CD4-positive, alpha-beta T cell treated with Interleukin-21 for 1 hour (primary cell): ENCODE results near the gene CPN2.

ENCODE experiments used
- DNase-seq: peaks from one replicate; pipeline ENCODE4 v3.0.0-alpha.2; 2020

The CPN2 gene

DNA sequence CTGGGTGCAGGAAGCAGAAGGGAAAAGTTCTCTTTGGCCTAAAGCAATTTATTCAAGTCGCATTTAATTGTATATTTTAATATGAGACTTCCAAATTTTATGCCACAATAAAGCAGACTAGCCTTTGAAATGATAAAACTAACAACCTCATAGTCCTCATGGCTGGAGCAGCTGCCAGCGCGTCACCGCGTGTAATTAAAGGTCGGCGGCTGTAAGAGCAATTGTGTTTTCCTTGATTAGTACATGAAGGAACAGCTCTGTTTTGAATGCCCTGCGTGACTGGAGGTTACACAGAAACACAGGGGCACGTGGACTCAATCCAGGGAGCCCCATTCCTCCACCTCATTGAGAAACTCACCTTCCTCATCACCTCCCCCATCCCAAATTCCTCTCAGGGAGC lies 28.5 kb upstream of the CPN2 start:
- no peak for DNase-seq

DNA sequence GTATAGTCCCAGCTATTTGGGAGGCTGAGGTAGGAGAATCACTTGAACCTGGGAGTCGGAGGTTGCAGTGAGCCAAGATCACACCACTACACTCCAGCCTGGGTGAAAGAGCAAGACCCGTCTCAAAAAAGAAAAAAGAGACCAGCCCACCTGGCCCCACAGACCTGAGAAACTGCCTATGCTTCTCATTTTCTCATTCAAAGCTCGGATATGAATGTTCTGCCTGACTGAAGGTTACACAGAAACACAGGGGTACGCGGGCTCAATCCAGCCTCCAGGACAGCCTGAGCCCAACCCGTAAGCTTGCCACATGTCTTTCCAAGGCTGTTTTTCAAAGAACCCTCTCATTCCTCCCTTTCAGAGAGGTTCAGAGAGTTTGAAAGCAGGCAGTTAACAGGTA lies 28.1 kb upstream of the CPN2 start:
- no peak for DNase-seq

DNA sequence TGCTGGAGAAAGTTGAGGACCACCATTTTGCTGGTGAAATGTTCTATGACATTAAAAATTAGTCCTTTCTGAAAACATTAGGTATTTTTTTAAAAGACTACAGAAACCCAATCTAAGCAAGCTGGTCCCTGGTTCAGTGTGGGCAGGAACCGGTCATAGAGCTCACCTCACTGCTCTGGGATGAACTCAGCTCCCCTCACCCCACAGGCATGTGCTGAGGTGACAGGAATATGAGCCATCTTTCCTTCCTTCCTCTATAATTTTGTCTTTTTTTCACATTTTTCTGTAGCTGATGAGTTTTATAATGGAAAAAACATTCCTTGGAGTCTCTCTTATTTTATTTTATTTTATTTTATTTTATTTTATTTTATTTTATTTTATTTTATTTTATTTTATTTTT lies 26.6 kb upstream of the CPN2 start:
- DNase-seq = no peak

DNA sequence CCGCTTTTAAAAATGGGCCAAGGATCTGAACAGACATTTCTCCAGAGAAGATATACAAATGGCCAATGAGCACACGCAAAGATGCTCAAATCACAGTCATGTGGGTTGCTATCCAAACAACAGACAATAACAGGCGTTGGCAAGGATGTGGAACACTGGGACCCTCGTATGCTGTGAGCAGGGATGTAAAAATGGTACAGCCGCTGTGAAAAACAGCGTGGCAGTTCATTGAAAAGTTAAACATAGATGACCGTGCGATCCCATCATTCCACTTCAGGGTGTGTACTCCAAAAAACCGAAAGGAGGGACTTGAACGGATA lies 25.1 kb upstream of the CPN2 start:
- no peak for DNase-seq

DNA sequence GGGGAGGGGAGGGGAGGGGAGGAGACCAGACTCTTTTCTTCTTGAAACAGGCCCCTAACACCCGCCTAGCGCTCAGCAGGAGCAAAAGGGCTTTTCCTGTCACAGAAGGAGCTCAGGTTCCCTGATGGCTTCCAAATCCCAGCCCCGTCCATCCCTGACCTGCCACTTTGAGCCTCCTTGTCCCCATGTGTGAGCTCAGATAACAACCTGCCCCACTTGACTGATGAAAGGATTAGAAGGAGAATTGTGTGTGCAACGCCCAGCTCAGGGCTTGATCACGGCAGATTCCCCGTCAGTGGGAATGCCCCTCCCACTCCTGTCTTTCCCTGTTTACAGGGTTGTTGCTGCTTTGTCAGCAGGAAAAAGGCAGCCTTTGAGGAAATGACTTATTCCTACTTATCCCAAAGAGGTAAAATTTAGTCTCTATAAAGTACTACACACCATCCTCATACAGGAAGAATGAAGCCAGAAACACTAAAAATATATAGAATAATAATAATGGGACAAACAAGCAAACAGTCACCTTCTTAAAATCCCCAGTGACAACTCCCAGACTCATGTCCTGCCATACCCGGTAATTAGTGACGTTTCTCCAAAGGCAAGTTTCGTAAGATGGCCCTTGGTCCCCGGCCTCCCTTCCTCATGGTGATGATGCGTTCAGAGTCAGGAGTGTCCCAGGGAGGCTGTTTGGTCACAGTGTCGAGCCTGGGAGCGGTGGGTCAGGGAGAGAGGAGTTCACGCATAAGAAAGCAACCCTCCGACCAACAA lies 24.5 kb upstream of the CPN2 start:
- DNase-seq = no peak

DNA sequence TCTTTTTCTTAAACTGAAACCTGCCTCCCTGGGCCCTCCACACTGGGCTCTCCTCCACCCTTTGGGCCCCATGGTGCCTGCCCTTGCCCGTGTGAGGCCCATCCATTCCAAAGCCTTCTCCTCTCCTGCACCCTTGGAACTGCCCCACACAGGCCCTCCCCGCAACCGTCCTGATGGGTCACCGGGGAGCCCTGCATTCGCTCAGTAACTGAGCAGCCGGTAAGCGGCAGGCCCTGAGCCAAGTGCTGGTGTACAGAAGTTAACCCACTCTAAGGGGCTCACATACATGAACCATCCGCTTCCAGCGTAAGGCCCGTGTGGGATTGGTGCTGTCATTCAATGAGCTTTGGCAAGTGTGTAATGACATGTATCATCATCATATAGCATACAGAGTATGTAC lies 23.8 kb upstream of the CPN2 start:
- DNase-seq = no peak

DNA sequence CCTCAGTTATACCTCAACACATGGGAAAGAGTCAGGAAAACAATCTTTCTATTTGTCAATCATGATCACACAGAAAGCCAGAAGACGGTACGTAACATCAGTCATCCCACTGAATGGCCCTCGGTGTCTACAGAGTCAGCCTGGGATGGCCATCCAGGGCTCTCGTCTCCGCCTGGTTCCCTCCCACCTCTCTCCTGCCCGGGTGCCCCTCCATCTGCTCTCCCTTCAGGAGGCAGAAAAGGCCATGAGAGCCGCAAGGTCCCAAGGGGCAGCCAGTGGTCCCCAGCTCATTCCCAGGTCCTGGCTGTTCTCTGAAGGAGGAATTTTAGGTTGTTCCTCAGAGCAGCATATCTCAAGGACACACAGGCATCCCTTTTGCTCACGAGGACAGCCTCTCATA lies 22.8 kb upstream of the CPN2 start:
- DNase-seq = no peak

DNA sequence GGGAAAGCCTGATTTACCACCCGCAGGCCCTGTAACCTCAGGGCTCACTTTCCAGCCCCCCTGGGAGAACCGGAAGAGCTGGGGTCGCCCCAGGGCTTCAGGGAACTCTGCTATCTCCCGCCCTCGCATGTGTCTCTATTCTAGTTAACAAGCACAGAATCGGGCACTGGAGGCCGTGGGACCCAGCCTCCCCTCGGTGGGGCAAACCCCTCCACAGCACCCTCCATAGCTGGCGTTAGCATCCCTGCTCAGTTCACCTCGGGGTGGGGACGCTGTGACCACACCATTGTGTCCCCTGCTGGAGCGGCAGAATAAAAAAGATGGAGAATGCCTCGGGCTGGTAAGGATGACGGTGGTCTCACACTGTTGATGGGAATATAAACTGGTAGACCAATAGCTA lies 21.9 kb upstream of the CPN2 start:
- DNase-seq = no peak

DNA sequence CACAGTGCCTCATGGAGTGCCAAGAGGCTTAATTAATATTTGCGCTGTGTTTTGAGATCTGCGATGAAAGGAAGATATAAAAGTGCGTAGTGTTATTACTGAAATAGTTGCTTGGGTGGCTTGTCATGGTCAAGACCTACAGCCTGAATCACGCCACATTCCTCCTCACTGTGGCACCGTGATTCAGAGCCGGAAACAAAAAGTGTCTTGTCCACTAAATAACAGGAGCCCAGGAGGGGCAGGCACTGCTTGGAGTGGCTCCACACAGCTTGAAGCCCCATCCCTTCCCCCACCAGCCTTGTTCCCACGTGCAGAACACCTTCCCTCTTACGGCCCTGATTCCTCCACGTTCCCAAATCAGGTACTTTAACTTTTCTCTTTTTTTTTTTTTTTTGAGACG lies 19.6 kb upstream of the CPN2 start:
- no peak for DNase-seq

DNA sequence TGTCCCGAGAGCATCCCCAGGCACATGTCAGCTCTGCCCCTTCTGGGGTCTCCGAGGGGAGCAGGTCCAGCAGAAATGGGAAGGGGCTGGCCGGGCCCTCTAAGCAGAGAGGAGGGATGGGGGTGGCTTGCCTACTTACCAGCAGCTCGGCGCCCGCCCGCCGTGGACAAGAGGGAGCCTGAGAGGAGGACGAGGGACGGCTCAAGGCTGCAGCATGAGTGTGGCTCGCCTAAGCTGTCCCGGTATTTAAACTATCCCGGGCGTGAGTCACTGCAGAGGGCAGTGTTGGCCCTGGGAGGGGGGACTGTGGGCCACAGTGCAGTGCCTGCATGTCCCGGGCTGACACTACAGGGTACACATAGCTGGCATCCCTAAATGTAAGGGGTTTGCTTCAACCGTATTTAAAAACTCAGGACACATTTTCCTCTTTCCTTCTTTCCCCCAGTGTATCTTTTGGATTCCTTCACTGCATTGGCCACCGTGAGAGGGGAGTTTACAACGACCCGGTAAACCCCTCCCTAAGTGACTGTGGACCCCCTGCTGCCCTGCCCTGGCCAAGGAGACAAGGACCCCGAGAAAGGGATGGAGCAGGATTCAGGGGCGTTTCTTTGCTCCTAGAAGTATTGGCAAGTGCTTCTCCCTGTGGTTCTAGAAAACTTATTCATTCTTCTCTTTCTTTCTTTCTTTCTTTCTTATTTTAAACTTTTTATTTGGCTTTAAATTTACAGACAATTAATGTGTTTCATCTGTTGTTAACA lies 18.6 kb upstream of the CPN2 start, which contains the start of gene LRRC15:
Gene LRRC15 (minus strand): TSS at position 222 of the 758 bp plus-strand sequence. CDS start 8,700 bp downstream, outside the sequence.
- DNase-seq = no peak

DNA sequence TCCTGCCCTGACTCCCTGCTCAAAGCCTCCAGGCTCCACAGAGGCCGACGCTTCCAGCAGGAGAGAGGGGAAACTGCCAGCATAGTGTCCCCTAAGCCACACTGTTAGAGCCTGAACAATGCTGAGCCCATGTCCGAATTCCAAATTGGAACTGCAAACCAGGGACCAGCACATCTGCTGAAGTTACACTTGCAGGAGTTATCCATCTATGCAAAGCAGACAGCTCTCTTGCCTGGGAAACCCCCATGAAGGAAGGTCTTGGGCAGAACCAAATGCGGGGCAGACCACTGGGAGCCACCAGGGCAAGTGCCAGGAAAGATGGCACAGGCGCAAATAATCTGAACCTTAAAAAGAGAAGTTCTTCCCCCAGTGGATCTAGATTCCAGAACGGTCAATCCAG lies 17.8 kb upstream of the CPN2 start:
- no peak for DNase-seq

DNA sequence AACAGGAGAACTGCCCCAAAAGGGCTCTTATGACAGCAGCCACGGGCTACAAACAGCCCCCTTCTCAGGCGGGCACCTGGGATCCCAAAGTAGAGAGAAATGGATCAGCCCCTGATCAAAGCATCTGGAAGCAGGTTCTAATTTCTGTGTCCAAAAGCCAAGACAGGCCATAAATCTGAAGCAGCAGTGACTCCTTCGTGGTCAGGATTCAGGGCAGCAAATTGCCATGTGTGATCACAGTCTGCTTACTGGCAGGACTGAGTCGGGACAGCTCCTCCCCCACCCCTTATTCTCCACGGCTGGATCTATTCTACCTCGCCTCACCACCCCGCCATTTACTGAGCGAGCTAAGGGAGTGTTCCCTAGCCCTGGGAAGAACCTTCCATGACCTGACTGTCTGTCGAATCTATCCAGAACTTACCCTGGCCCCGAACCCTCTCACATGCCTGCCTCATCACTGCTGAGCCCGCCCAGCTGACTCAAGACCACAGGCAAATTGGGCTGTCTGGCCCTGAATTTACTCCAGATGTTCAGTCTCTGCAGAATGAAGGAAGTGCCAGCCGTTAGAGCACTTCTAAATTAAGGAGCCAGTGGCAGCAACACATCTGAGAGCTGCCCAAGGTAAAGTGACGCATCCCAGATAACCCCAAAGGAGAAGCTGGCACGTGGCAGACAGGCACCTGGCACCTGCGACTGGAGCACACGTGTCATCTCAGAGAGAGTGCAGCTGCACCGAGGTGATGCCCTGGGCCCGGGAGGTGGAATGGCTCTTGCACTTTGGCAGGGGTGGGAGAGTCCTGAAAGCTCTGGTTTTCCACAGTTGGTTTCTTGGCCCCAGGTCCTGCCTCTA lies 17.1 kb upstream of the CPN2 start:
- no peak for DNase-seq

DNA sequence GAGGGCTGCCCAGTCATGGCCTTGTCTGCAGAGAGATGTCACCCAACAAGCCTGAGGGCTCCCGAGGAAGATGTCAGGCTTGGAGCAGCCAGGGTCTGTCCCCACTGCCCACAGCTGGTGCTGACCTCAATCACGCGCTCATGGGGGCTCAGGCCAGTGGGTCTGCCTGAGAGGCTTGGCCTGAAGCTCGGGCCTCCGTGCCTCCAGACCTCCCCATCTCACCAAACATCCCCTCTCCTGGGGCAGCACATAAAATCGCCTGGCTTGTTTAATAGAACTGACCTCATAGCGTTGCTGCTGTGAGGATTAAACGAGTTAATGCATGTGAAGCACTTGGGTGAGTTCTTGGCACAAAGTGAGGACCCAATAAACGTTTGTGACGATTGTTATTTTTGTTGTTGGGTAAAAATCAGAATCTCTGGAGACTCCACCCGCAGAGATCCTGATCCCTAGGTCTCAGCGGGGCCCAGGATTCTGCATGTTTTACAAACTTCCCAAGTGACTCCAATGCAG lies 14.9 kb upstream of the CPN2 start:
- DNase-seq = no peak

DNA sequence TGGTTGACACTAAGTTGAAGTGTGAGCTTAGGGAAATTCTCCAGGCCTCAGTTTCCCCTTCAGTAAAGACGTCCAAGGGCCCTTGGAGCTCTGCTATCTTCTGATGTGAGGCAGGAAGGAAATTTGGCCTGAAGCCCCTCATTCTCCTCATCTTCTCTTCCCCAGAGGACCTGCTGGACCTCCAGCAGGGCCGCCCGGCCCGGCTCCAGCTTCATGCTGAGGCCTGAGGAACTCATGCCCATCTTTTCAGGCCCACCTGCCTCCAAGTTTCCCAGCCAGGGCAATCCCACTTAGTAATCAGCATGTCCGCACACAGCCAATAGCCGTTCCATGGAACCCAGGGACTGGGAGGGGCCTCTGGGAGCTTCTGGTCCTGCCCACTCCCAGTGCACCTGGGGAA lies 14.4 kb upstream of the CPN2 start:
- DNase-seq = no peak

DNA sequence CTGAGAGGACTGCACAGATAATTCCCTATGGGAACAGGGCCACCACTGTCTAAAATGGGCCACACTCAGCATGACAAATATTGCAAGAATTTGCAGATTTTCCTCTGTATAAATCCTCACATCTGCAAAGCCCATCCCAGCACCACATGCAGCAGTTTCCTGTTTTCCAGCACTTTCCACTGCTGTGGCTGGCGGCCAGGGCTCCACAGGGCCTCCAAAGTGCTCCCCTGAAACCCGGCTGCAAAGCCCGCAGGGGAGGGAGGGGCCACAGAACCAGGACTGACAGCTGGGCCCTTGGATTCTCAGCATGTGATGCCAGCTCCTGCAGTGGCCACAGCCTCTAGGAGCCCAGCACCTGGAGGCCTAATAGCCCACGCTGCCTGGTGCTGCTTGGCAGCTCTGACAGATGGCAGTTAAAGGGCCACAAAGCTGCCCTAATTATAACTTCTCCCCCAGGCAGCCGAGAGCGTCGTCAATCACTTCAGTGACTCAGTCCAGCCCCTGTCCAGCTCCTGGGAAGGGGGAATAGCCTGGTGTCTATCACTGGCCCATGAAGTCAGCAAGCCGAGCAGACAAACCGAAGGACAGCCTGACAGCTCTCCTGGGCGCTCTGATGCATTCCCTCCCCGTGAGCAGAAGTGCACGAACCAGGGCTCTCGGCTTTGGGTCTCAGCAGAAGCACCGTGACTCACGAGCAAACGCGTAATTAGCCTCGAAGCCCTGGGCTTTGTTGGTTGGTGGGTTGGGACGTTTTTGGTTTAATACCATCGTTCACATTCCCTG lies 13.7 kb upstream of the CPN2 start:
- DNase-seq = no peak

DNA sequence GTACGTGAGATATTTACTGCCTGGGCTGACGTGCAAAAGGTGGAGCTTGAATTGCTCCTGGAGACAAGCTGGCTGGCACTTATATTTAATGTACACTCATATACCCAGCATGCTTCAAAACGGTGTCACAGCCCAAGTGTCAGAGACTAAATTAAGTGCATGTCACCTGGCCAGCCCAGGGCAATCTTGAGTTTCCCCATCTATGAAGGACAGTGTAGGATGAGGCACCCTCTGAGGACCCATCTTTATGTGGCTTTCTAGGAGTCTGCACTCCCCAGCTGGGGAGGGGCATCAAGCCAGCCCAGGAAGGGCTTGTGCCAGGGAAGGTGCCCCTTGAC lies 13.2 kb upstream of the CPN2 start:
- DNase-seq = no peak

DNA sequence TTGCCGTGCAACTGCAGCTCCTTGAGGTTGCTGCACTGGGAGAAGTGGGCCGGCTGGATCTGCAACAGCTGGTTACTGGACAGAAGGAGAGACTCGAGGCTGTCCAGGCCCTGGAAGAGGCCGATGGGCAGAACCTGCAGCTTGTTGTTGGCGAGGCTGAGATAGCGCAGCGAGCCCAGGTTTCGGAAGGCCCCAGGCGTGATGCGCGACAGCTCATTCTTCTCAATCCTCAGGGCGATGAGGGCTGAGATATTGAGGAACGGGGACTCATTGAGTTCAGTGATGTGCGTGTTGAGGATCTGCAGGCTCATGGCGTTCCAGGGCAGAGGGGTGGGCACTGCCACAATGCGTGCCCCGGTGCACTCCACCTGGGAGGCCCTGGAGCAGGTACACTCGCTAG lies 9.4 kb upstream of the CPN2 start:
- no peak for DNase-seq

DNA sequence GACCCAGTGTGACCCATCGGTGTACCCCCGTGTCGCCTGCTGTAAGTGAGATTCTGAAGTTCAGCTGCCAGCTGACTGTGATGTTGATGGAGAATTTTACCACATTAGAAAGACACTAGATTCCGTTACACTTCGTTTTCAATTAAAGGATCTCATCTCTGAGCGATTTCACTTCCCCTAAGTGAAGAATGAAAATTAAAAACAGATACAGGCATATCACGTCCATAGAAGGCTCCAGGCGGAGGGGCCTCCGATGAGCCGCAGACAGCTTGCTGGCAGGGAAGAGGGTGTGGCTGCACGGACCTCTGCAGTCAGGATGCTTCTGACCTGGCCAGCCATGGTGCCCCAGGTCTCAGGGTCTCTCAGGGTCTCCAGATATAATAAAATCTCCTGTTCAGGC lies 6.6 kb upstream of the CPN2 start:
- DNase-seq = no peak

DNA sequence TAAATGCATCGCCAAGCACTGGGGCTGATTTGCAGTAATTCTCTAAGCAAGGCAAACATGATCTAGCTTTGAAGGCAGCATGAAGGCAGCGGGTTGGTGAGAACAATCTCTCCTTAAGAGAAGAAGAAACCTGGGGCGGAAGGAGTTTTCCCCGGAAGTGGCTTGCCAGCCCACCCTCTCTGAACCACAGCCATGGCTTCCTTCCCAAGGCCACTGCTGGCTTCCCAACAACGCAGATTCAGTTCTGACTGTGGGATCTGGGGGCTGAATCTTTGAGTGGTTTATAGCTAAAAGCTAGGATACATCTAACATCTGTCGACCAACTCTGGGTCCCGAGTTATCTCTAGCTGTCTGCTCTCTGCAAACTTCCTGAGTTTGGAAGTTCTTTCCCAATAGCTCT lies 4.3 kb upstream of the CPN2 start:
- no peak for DNase-seq

DNA sequence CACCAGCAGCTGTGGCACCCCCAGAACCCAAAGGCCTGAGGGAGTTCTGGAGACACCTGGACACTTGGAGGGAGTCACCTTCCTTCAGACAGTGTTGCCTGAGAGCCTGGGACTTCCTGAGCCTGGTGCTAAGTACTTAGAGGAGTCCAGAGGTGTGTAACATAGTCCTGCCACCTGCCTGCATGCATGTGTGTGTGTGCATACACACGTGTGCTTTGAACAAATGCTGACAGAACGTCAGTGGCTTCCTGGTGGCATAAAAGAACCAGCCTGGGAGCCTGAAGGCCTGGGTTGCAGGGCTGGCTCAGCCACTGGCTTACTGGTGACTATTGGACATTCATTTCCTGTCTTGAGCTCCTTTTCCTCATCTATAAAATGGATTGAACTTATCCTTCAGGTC lies 3.2 kb upstream of the CPN2 start:
- DNase-seq = no peak

DNA sequence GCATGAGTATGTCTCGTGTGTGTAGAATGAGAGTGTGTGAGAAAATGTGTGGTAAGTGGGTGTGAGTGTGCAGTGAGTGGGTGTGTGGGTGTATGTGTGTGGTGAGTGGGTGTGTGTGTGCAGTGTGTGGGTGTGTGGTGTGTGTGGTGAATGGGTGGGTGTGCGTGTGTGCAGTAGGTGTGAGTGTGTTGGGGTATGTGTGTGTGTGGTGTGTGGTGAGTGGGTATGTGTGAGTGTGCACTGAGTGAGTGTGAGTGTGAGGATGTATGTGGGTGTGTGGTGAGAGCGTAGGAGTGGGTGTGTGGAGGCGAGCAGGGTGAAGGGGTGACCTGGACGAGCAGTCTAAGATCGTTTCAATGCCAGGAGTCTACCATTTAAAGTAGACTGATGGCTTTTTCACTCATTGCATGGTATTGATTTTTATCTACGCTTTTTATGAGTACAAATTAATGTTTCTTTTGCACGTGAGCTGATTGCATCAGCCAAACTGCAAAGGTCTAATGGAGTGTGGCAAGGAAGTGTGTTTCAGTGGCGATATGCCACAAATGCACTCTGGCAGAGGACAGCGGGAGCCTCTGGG lies 1.6 kb upstream of the CPN2 start:
- DNase-seq = no peak

DNA sequence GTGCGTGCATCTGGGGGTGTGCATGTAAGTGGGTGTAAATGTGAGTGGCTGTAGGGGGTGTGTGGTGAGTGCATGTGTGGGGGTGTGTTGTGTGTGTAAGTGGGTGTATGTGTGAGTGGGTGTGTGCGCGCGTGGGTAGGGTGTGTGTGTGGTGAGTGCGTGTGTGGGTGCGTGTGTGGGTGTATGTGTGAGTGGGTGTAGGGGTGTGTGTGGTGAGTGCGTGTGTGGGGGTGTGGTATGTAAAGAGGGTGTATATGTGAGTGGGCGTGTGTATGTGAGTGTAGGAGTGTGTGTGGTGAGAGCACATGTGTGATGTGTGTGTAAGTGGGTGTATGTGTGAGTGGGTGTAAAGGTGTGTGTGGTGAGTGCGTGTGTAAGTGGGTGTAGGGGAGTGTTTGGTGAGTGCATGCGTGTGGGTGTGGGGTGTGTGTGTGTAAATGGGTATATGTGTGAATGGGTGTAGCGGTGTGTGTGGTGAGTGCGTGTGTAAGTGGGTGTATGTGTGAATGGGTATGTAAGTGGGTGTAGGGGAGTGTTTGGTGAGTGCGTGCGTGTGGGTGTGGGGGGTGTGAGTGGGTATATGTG lies 916 bp upstream of the CPN2 start:
- DNase-seq = no peak
